Nephron progenitor cell (in vitro differentiated cells): ENCODE measurements around the gene DCLK1.
A peak's percentile ranks its signal among the peaks of the same experiment; 100 is the strongest.

Experiments used
- DNase-seq: peaks from one replicate; pipeline ENCODE4 v3.0.0; 2021
- H3K27ac Mint-ChIP-seq: 2 replicates; pipeline ENCODE4 v1.8.0; 2021; ENCODE audit warnings: mild to moderate bottlenecking, moderate library complexity, mixed read lengths
- H3K27me3 Mint-ChIP-seq: 2 replicates; pipeline ENCODE4 v1.8.0; 2021; ENCODE audit warnings: mild to moderate bottlenecking, low read depth, mixed read lengths; ENCODE audit not compliant: poor library complexity
- H3K36me3 Mint-ChIP-seq: 2 replicates; pipeline ENCODE4 v1.8.0; 2021; ENCODE audit warnings: low read depth, mixed read lengths
- H3K4me1 Mint-ChIP-seq: 2 replicates; pipeline ENCODE4 v1.8.0; 2021; ENCODE audit warnings: mixed read lengths
- H3K4me3 Mint-ChIP-seq: 2 replicates; pipeline ENCODE4 v1.8.0; 2021; ENCODE audit warnings: mild to moderate bottlenecking, moderate library complexity, mixed read lengths
- H3K9me3 Mint-ChIP-seq: 2 replicates; pipeline ENCODE4 v1.8.0; 2021; ENCODE audit warnings: mild to moderate bottlenecking, moderate library complexity, mixed read lengths
- CTCF ChIP-seq: fragments of 200-600 bp; sonication (generic); IDR thresholded peaks from 2 replicates; pipeline ENCODE4 v1.5.0; 2021; ENCODE audit warnings: antibody characterized with exemption

Gene DCLK1

GRCh38 chr13:35925669-35926068, 205.5 kb downstream of the DCLK1 start:
- Mint-ChIP-seq H3K36me3 (no peaks in the 10 kb centered on the region), H3K9me3 (no peaks in the 10 kb centered on the region), H3K27ac (no peak overlapping the region), H3K4me1 (no peaks in the 10 kb centered on the region), H3K4me3 (no peak overlapping the region), H3K27me3 (peaks cover 3% of the 10 kb centered on the region)
- TF ChIP-seq CTCF: no peak
- no peak for DNase-seq

DNA sequence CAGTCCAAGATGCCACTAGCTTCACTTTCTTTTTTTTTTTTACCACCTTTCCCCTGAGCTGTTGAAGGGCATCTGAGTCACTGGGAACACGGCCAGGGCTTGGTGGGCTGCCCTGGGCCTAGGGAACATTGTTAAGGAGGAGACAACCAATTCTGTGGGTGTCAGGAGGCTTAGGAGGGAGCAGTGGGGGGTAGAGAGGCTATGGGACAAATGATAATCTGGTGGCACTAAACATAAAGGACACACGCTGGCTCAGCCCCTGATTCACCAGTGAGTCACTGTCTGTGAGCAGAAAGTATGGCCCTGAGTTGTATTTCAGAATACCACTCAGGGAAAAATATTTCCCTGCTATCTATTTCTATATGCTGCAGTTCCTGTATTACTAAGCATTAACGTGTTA, 207.8 kb downstream of the DCLK1 start:
- peaks cover 3% of the 10 kb centered on the region for H3K27me3 Mint-ChIP-seq
- peaks cover 2% of the 10 kb centered on the region for H3K4me1 Mint-ChIP-seq
- no peaks in the 10 kb centered on the region for H3K9me3 Mint-ChIP-seq
- no peaks in the 10 kb centered on the region for H3K36me3 Mint-ChIP-seq
- no peak for TF ChIP-seq CTCF
- H3K27ac Mint-ChIP-seq: no peak overlapping the region
- no peak for DNase-seq
- no peak overlapping the region for H3K4me3 Mint-ChIP-seq

- no peak for TF ChIP-seq CTCF
- Mint-ChIP-seq H3K27me3 (peaks cover 3% of the 10 kb centered on the region), H3K4me3 (no peak overlapping the region), H3K27ac (no peak overlapping the region), H3K4me1 (peaks cover 22% of the 10 kb centered on the region), H3K36me3 (no peaks in the 10 kb centered on the region), H3K9me3 (no peaks in the 10 kb centered on the region)
- no peak for DNase-seq
These were observed 210.4 kb downstream of the DCLK1 start for GRCh38 chr13:35920816-35921215.

GRCh38 chr13:35917942-35918645, 213.1 kb downstream of the DCLK1 start:
- H3K4me1 Mint-ChIP-seq: peaks cover 22% of the 10 kb centered on the region
- no peak overlapping the region for H3K4me3 Mint-ChIP-seq
- H3K9me3 Mint-ChIP-seq: no peaks in the 10 kb centered on the region
- no peak for DNase-seq
- no peak overlapping the region for H3K27ac Mint-ChIP-seq
- peaks cover 3% of the 10 kb centered on the region for H3K27me3 Mint-ChIP-seq
- H3K36me3 Mint-ChIP-seq: no peaks in the 10 kb centered on the region
- no peak for TF ChIP-seq CTCF

- H3K9me3 Mint-ChIP-seq: no peaks in the 10 kb centered on the region
- no peak overlapping the region for H3K27ac Mint-ChIP-seq
- peaks cover 22% of the 10 kb centered on the region for H3K4me1 Mint-ChIP-seq
- TF ChIP-seq CTCF: no peak
- no peak overlapping the region for H3K4me3 Mint-ChIP-seq
- peak; percentile 2 for DNase-seq
- no peaks in the 10 kb centered on the region for H3K36me3 Mint-ChIP-seq
- H3K27me3 Mint-ChIP-seq: peaks cover 3% of the 10 kb centered on the region
These were observed 213.8 kb downstream of the DCLK1 start for GRCh38 chr13:35917252-35917941.

GRCh38 chr13:35916146-35916545, 215.0 kb downstream of the DCLK1 start:
- H3K27ac Mint-ChIP-seq: no peak overlapping the region
- H3K27me3 Mint-ChIP-seq: peaks cover 4% of the 10 kb centered on the region
- H3K36me3 Mint-ChIP-seq: no peaks in the 10 kb centered on the region
- no peak for DNase-seq
- no peak overlapping the region for H3K4me3 Mint-ChIP-seq
- no peak for TF ChIP-seq CTCF
- peaks cover 22% of the 10 kb centered on the region for H3K4me1 Mint-ChIP-seq
- H3K9me3 Mint-ChIP-seq: no peaks in the 10 kb centered on the region
